Measurements from ENCODE around the gene STAC3.
A peak's percentile ranks its signal among the peaks of the same experiment; 100 is the strongest.

DNA sequence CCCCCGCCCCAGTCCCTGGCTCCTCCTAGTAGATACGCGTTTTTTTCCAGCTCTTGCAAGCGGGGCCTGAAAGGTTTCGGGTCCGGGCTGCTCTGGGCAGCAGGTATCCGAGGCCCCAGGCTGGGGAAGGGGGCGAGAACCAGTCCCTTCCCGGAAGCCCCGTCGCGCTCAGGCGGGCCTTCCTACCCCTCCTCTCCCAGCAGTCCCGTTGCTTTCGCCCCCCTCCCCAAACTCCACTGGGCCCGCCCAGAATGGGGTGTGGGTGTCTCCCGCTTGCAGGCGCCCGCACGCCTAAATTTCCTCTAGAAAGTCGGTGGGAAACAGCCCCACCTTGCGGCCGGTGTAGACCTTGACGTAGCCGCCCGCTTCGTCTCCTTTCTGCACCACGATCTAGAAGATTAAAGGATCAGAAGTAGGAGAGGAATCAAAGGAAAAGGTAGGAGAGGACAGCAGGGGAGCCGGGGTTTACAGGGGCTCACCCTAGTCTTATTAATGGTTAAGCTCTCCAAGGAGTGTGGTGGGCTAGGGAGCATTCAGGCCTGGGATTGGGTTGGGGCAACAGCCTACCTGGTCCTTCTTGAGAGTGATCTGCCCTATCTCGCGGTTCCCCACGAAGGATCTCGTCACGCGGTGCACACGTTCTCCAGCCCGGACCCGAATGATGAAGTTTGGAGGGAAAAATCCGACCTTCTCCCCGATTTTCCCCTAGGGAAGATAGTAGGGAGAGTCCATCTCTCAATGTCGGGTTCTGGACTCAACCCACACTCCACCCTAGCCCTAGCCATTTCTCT, 7.3 kb downstream of the STAC3 start:
- TF ChIP-seq BHLHE40 (IDR thresholded peaks at IDR 0.05; ENCODE audit: low read depth, low read length) (no peak), POLR2A (IDR thresholded peaks at IDR 0.05; ENCODE audit: low read length) (no peak), SREBF2 (IDR thresholded peaks at IDR 0.05) (no peak), KDM1A (IDR thresholded peaks at IDR 0.05; ENCODE audit: low read depth) (no peak), MAX (IDR thresholded peaks at IDR 0.05) (peak; percentile 74; the same call in 1 of the 2 replicates), RAD21 (conservative IDR thresholded peaks at IDR 0.05 in 1 of 2, IDR thresholded peaks at IDR 0.05 in 1 of 2) (peak; percentile 64), RFX5 (IDR thresholded peaks at IDR 0.05) (no peak)
- TF ChIP-seq, protein P1, sequence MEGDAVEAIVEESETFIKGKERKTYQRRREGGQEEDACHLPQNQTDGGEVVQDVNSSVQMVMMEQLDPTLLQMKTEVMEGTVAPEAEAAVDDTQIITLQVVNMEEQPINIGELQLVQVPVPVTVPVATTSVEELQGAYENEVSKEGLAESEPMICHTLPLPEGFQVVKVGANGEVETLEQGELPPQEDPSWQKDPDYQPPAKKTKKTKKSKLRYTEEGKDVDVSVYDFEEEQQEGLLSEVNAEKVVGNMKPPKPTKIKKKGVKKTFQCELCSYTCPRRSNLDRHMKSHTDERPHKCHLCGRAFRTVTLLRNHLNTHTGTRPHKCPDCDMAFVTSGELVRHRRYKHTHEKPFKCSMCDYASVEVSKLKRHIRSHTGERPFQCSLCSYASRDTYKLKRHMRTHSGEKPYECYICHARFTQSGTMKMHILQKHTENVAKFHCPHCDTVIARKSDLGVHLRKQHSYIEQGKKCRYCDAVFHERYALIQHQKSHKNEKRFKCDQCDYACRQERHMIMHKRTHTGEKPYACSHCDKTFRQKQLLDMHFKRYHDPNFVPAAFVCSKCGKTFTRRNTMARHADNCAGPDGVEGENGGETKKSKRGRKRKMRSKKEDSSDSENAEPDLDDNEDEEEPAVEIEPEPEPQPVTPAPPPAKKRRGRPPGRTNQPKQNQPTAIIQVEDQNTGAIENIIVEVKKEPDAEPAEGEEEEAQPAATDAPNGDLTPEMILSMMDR (IDR thresholded peaks at IDR 0.05), result peak; percentile 78
- TF ChIP-seq, protein P2, sequence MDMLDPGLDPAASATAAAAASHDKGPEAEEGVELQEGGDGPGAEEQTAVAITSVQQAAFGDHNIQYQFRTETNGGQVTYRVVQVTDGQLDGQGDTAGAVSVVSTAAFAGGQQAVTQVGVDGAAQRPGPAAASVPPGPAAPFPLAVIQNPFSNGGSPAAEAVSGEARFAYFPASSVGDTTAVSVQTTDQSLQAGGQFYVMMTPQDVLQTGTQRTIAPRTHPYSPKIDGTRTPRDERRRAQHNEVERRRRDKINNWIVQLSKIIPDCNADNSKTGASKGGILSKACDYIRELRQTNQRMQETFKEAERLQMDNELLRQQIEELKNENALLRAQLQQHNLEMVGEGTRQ (IDR thresholded peaks at IDR 0.05), result no peak
- TF ChIP-seq, protein P3, sequence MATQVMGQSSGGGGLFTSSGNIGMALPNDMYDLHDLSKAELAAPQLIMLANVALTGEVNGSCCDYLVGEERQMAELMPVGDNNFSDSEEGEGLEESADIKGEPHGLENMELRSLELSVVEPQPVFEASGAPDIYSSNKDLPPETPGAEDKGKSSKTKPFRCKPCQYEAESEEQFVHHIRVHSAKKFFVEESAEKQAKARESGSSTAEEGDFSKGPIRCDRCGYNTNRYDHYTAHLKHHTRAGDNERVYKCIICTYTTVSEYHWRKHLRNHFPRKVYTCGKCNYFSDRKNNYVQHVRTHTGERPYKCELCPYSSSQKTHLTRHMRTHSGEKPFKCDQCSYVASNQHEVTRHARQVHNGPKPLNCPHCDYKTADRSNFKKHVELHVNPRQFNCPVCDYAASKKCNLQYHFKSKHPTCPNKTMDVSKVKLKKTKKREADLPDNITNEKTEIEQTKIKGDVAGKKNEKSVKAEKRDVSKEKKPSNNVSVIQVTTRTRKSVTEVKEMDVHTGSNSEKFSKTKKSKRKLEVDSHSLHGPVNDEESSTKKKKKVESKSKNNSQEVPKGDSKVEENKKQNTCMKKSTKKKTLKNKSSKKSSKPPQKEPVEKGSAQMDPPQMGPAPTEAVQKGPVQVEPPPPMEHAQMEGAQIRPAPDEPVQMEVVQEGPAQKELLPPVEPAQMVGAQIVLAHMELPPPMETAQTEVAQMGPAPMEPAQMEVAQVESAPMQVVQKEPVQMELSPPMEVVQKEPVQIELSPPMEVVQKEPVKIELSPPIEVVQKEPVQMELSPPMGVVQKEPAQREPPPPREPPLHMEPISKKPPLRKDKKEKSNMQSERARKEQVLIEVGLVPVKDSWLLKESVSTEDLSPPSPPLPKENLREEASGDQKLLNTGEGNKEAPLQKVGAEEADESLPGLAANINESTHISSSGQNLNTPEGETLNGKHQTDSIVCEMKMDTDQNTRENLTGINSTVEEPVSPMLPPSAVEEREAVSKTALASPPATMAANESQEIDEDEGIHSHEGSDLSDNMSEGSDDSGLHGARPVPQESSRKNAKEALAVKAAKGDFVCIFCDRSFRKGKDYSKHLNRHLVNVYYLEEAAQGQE (IDR thresholded peaks at IDR 0.05), result no peak
- TF ChIP-seq, protein P4, sequence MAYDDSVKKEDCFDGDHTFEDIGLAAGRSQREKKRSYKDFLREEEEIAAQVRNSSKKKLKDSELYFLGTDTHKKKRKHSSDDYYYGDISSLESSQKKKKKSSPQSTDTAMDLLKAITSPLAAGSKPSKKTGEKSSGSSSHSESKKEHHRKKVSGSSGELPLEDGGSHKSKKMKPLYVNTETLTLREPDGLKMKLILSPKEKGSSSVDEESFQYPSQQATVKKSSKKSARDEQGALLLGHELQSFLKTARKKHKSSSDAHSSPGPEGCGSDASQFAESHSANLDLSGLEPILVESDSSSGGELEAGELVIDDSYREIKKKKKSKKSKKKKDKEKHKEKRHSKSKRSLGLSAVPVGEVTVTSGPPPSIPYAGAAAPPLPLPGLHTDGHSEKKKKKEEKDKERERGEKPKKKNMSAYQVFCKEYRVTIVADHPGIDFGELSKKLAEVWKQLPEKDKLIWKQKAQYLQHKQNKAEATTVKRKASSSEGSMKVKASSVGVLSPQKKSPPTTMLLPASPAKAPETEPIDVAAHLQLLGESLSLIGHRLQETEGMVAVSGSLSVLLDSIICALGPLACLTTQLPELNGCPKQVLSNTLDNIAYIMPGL (CRISPR knock-in tag; IDR thresholded peaks at IDR 0.05; ENCODE audit: borderline replicate concordance), result no peak
